Neural cell (in vitro differentiated cells): ENCODE measurements around the gene HSD17B8. TPM values are rescaled to one million over a fixed set of nuclear protein-coding genes. Genes with fewer than 3 reads are reported as not detected.

Experiments used
- H2AFZ ChIP-seq: fragments of 200-600, 300-800 bp; sonication (generic), shearing (Covaris generic); 2 replicates; pipeline ENCODE4 v1.6.0; 2014; ENCODE audit warnings: low read depth, mild to moderate bottlenecking, antibody characterized with exemption, low read length, moderate library complexity
- H3F3A ChIP-seq: fragments of 200-600 bp; shearing (Covaris generic); 2 replicates; pipeline ENCODE4 v1.6.1; 2016; ENCODE audit warnings: mild to moderate bottlenecking, moderate library complexity, mixed read lengths, antibody characterized with exemption, low read length; ENCODE audit not compliant: insufficient read depth, poor library complexity, severe bottlenecking
- H3K27ac ChIP-seq: fragments of 200-600, 300-800 bp; sonication (generic), shearing (Covaris generic); 2 replicates; pipeline ENCODE4 v1.5.1; 2014; ENCODE audit warnings: mild to moderate bottlenecking, low read length, moderate library complexity
- H3K27me3 ChIP-seq: fragments of 300-800, 200-600 bp; sonication (generic), shearing (Covaris generic); 2 replicates; pipeline ENCODE4 v1.6.0; 2014; ENCODE audit warnings: mild to moderate bottlenecking, low read depth, low read length, moderate library complexity; ENCODE audit not compliant: insufficient read depth
- H3K36me3 ChIP-seq: fragments of 300-800, 200-600 bp; sonication (generic), shearing (Covaris generic); 2 replicates; pipeline ENCODE4 v1.5.1; 2014; ENCODE audit warnings: mild to moderate bottlenecking, antibody characterized with exemption, low read length, moderate library complexity; ENCODE audit not compliant: insufficient read depth
- H3K4me2 ChIP-seq: fragments of 300-800, 200-600 bp; sonication (generic), shearing (Covaris generic); 2 replicates; pipeline ENCODE4 v1.6.0; 2014; ENCODE audit warnings: mild to moderate bottlenecking, low read length
- H3K4me3 ChIP-seq: fragments of 300-800, 200-600 bp; sonication (generic), shearing (Covaris generic); 2 replicates; pipeline ENCODE4 v1.5.1; 2014; ENCODE audit warnings: mild to moderate bottlenecking, low read length, moderate library complexity
- H3K79me2 ChIP-seq: fragments of 200-600 bp; shearing (Covaris generic); replicated peaks from 2 replicates; pipeline ENCODE4 v1.6.0; 2014; ENCODE audit warnings: mild to moderate bottlenecking, low read length, moderate library complexity; ENCODE audit not compliant: insufficient read depth
- H3K9ac ChIP-seq: fragments of 300-800, 200-600 bp; sonication (generic), shearing (Covaris generic); 2 replicates; pipeline ENCODE4 v1.6.1; 2016; ENCODE audit warnings: mild to moderate bottlenecking, low read length, mixed read lengths
- H3K9me2 ChIP-seq: fragments of 200-600 bp; shearing (Covaris generic); 2 replicates; pipeline ENCODE4 v1.6.1; 2016; ENCODE audit warnings: mild to moderate bottlenecking, low read length, mixed read lengths; ENCODE audit not compliant: insufficient read depth
- H3K9me3 ChIP-seq: fragments of 200-600, 300-800 bp; sonication (generic), shearing (Covaris generic); 2 replicates; pipeline ENCODE4 v1.6.1; 2016; ENCODE audit warnings: mild to moderate bottlenecking, mixed run types, low read length, moderate library complexity, mixed read lengths
- H4K20me1 ChIP-seq: fragments of 200-600 bp; shearing (Covaris generic); 2 replicates; pipeline ENCODE4 v1.6.1; 2016; ENCODE audit warnings: mild to moderate bottlenecking, mixed run types; ENCODE audit not compliant: insufficient read depth
- EP300 ChIP-seq: fragments of 450-650 bp; conservative IDR thresholded peaks from 2 replicates; pipeline ENCODE4 v1.6.1; 2014; ENCODE audit warnings: antibody characterized with exemption, mild to moderate bottlenecking, moderate library complexity; ENCODE audit not compliant: poor library complexity, severe bottlenecking
- EZH2 ChIP-seq: fragments of 200-600, 300-800 bp; shearing (Covaris generic), sonication (generic); IDR thresholded peaks from 2 replicates; pipeline ENCODE4 v1.6.1; 2014; ENCODE audit warnings: antibody characterized with exemption, low read length, borderline replicate concordance, mild to moderate bottlenecking; ENCODE audit not compliant: insufficient read depth, poor library complexity, severe bottlenecking
- MXI1 ChIP-seq: fragments of 450-650 bp; conservative IDR thresholded peaks from 2 replicates; pipeline ENCODE4 v1.6.1; 2014; ENCODE audit warnings: antibody characterized with exemption, mild to moderate bottlenecking; ENCODE audit not compliant: poor library complexity, severe bottlenecking
- POLR2AphosphoS5 ChIP-seq: IDR thresholded peaks from 2 replicates; pipeline ENCODE4 v1.6.1; 2012
- RAD21 ChIP-seq: fragments of 450-650 bp; conservative IDR thresholded peaks from 2 replicates; pipeline ENCODE4 v1.6.1; 2014; ENCODE audit warnings: antibody characterized with exemption, mild to moderate bottlenecking, moderate library complexity
- REST ChIP-seq: IDR thresholded peaks from 2 replicates; pipeline ENCODE4 v1.6.1; 2012; ENCODE audit warnings: borderline replicate concordance
- SMC3 ChIP-seq: fragments of 450-650 bp; conservative IDR thresholded peaks from 2 replicates; pipeline ENCODE4 v1.6.1; 2014; ENCODE audit warnings: antibody characterized with exemption, mild to moderate bottlenecking, moderate library complexity; ENCODE audit not compliant: poor library complexity
- TAF1 ChIP-seq: IDR thresholded peaks from 2 replicates; pipeline ENCODE4 v1.6.1; 2012; ENCODE audit warnings: low read depth
- polyA plus RNA-seq: library from polyadenylated mRNA; depleted of rRNA; stranded (reverse); fragments of >200 nt; gene quantifications from 2 replicates; pipeline ENCODE4 v1.2.3, GENCODE V29; 2014
- TF ChIP-seq, protein P1 (sequence below): fragments of 450-650 bp; IDR thresholded peaks from 2 replicates; pipeline ENCODE4 v1.5.1; 2014; ENCODE audit warnings: antibody characterized with exemption, mild to moderate bottlenecking, moderate library complexity; ENCODE audit not compliant: poor library complexity, severe bottlenecking

HSD17B8 gene
- polyA plus RNA-seq, 1 donor from 2014 or later, result 7.3 TPM

- no peaks in the 10 kb centered on the region for H3F3A ChIP-seq
- no peak overlapping the region for H3K9ac ChIP-seq
- no peaks in the 10 kb centered on the region for H3K9me2 ChIP-seq
- no peak overlapping the region for H3K27ac ChIP-seq
- H3K27me3 ChIP-seq, result no peaks in the 10 kb centered on the region
- no peaks in the 10 kb centered on the region for H3K9me3 ChIP-seq
- H3K4me3 ChIP-seq, result no peak overlapping the region
- no peak overlapping the region for H3K4me2 ChIP-seq
- H3K79me2 ChIP-seq, result no peaks in the 10 kb centered on the region
- H3K36me3 ChIP-seq, result no peaks in the 10 kb centered on the region
- no peak overlapping the region for H2AFZ ChIP-seq
- TF ChIP-seq TAF1 (no peak), POLR2AphosphoS5 (no peak), REST (no peak), SMC3 (no peak), RAD21 (no peak), EP300 (no peak), MXI1 (no peak), EZH2 (no peak)
- TF ChIP-seq, protein P1, sequence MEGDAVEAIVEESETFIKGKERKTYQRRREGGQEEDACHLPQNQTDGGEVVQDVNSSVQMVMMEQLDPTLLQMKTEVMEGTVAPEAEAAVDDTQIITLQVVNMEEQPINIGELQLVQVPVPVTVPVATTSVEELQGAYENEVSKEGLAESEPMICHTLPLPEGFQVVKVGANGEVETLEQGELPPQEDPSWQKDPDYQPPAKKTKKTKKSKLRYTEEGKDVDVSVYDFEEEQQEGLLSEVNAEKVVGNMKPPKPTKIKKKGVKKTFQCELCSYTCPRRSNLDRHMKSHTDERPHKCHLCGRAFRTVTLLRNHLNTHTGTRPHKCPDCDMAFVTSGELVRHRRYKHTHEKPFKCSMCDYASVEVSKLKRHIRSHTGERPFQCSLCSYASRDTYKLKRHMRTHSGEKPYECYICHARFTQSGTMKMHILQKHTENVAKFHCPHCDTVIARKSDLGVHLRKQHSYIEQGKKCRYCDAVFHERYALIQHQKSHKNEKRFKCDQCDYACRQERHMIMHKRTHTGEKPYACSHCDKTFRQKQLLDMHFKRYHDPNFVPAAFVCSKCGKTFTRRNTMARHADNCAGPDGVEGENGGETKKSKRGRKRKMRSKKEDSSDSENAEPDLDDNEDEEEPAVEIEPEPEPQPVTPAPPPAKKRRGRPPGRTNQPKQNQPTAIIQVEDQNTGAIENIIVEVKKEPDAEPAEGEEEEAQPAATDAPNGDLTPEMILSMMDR, result no peak
- no peaks in the 10 kb centered on the region for H4K20me1 ChIP-seq
Measured at GRCh38 chr6:33185190-33185589, 19.3 kb upstream of the HSD17B8 start.

- Histone ChIP-seq H3K9me3 (no peaks in the 10 kb centered on the region), H2AFZ (no peak overlapping the region), H3K9me2 (no peaks in the 10 kb centered on the region), H3F3A (no peaks in the 10 kb centered on the region), H3K36me3 (no peaks in the 10 kb centered on the region), H3K27ac (no peak overlapping the region), H3K9ac (no peak overlapping the region), H3K79me2 (no peaks in the 10 kb centered on the region), H3K4me3 (no peak overlapping the region), H4K20me1 (no peaks in the 10 kb centered on the region), H3K4me2 (no peak overlapping the region), H3K27me3 (no peaks in the 10 kb centered on the region)
- TF ChIP-seq REST, result no peak
- TF ChIP-seq EZH2, result no peak
- no peak for TF ChIP-seq RAD21
- no peak for TF ChIP-seq TAF1
- TF ChIP-seq, protein P1, result no peak
- no peak for TF ChIP-seq MXI1
- TF ChIP-seq EP300, result no peak
- no peak for TF ChIP-seq POLR2AphosphoS5
- TF ChIP-seq SMC3, result no peak
Measured at GRCh38 chr6:33185654-33186187, 18.7 kb upstream of the HSD17B8 start.
